GM12878 (cell line): ENCODE measurements around the gene ATP6V1G2. TPM values are rescaled to one million over a fixed set of nuclear protein-coding genes. Genes with fewer than 3 reads are reported as not detected.

Source experiments
- BHLHE40 ChIP-seq, 2 experiments: fragments of 450-650 bp in 1 of 2; IDR thresholded peaks; 2 replicates each; pipeline ENCODE4 v1.6.1; 2011 to 2017; ENCODE audit warnings: low read depth in 2 of 2, borderline replicate concordance in 1 of 2, improper control_type of control experiment in 1 of 2, low read length in 1 of 2, mild to moderate bottlenecking in 1 of 2
- CBX5 ChIP-seq: sonication (generic); IDR thresholded peaks from 2 replicates; pipeline ENCODE4 v1.6.1; 2016; ENCODE audit warnings: low read depth, moderate library complexity, mild to moderate bottlenecking, inconsistent platforms
- CTCF ChIP-seq, 3 experiments: IDR thresholded peaks in 2 of 3; conservative IDR thresholded peaks in 1 of 3; 2 replicates each; pipeline ENCODE4 v1.5.1; 2011; ENCODE audit warnings: low read depth in 3 of 3, low read length in 3 of 3, mild to moderate bottlenecking in 3 of 3, control low read depth in 2 of 3, moderate library complexity in 2 of 3, inconsistent platforms in 1 of 3, mixed read lengths in 1 of 3; ENCODE audit not compliant: control insufficient read depth in 2 of 3, insufficient read depth in 1 of 3; ENCODE audit errors: extremely low read depth in 1 of 3
- HCFC1 ChIP-seq: fragments of 150-350 bp; IDR thresholded peaks from 2 replicates; pipeline ENCODE4 v1.6.1; 2014; ENCODE audit warnings: low read length
- HDGF ChIP-seq: fragments of 450-650 bp; IDR thresholded peaks from 2 replicates; pipeline ENCODE4 v1.6.1; 2016; ENCODE audit warnings: antibody characterized with exemption
- IRF3 ChIP-seq: fragments of 450-650 bp; IDR thresholded peaks from 2 replicates; pipeline ENCODE4 v1.6.1; 2014; ENCODE audit warnings: mild to moderate bottlenecking
- MEF2B ChIP-seq: fragments of 450-650 bp; IDR thresholded peaks from 2 replicates; pipeline ENCODE4 v1.6.1; 2018; ENCODE audit warnings: mild to moderate bottlenecking, moderate library complexity; ENCODE audit not compliant: partially characterized antibody, poor library complexity, severe bottlenecking
- PAX5 ChIP-seq: IDR thresholded peaks from 2 replicates; pipeline ENCODE4 v1.6.1; 2011; ENCODE audit warnings: low read depth, low read length, borderline replicate concordance
- POLR2AphosphoS2 ChIP-seq: IDR thresholded peaks from 2 replicates; pipeline ENCODE4 v1.6.1; 2011; ENCODE audit warnings: low read depth, mild to moderate bottlenecking, low read length, improper control_type of control experiment, moderate library complexity
- SMC3 ChIP-seq: IDR thresholded peaks from 2 replicates; pipeline ENCODE4 v1.6.1; 2011; ENCODE audit warnings: low read length, improper control_type of control experiment, borderline replicate concordance
- SUPT20H ChIP-seq: IDR thresholded peaks from 2 replicates; pipeline ENCODE4 v1.6.1; 2011; ENCODE audit warnings: low read depth, mild to moderate bottlenecking, low read length, moderate library complexity, borderline replicate concordance; ENCODE audit not compliant: control insufficient read depth
- TBL1XR1 ChIP-seq: IDR thresholded peaks from 2 replicates; pipeline ENCODE4 v1.6.1; 2012; ENCODE audit warnings: low read depth, low read length, improper control_type of control experiment
- TCF7 ChIP-seq: IDR thresholded peaks from 2 replicates; pipeline ENCODE4 v1.6.1; 2014; ENCODE audit warnings: antibody characterized with exemption, borderline replicate concordance
- ZNF217 ChIP-seq: fragments of 450-650 bp; IDR thresholded peaks from 2 replicates; pipeline ENCODE4 v1.6.1; 2017; ENCODE audit warnings: antibody characterized with exemption, mild to moderate bottlenecking
- ZNF274 ChIP-seq: IDR thresholded peaks from one replicate; pipeline ENCODE4 v1.8.0; 2011; ENCODE audit not compliant: insufficient read length, insufficient read depth
- polyA plus RNA-seq, 11 experiments: library from polyadenylated mRNA; depleted of rRNA in 4 of 11; unstranded in 6 of 11; stranded (reverse) in 5 of 11; fragments of >200 nt; fragmentation: Nextera tagmentation in 4 of 11; fragmentation: Illumina TruSeq in 1 of 11; extraction: Ambion mirVana in 4 of 11; extraction: Trizol in 1 of 11; gene quantifications; 1 replicate in 1 of 11; 2 replicates in 10 of 11; pipeline versions ENCODE4 v1.2.1 to v1.2.3, GENCODE V29; 2011 to 2016; ENCODE audit warnings: inconsistent platforms in 2 of 11, missing spikeins in 2 of 11, low read depth in 1 of 11
- total RNA-seq, 4 experiments: library from RNA; depleted of rRNA in 3 of 4; stranded (reverse); fragments of >200 nt in 3 of 4; fragmentation: Illumina TruSeq in 1 of 4; extraction: Trizol in 1 of 4; gene quantifications; 2 replicates each; pipeline versions ENCODE4 v1.2.1 to v1.2.3, GENCODE V29; 2013 to 2021
- TF ChIP-seq, protein P1 (sequence below): fragments of 450-650 bp; formaldehyde crosslinking; IDR thresholded peaks from 2 replicates; pipeline ENCODE4 v1.5.0; 2022; ENCODE audit warnings: mild to moderate bottlenecking, missing genetic modification characterization
- TF ChIP-seq, protein P2 (sequence below): IDR thresholded peaks from 2 replicates; pipeline ENCODE4 v1.6.1; 2012; ENCODE audit warnings: low read depth, low read length, improper control_type of control experiment
- TF ChIP-seq, protein P3 (sequence below): fragments of 450-650 bp; IDR thresholded peaks from 2 replicates; pipeline ENCODE4 v1.6.1; 2017; ENCODE audit warnings: mild to moderate bottlenecking, moderate library complexity

Gene ATP6V1G2
- total and polyA plus RNA-seq, 10 of the 15 experiments (the other 5 are each of a cell fraction or from before 2014, with no cell fraction given) = 0.45 to 8.9 (median 2.8) TPM

DNA sequence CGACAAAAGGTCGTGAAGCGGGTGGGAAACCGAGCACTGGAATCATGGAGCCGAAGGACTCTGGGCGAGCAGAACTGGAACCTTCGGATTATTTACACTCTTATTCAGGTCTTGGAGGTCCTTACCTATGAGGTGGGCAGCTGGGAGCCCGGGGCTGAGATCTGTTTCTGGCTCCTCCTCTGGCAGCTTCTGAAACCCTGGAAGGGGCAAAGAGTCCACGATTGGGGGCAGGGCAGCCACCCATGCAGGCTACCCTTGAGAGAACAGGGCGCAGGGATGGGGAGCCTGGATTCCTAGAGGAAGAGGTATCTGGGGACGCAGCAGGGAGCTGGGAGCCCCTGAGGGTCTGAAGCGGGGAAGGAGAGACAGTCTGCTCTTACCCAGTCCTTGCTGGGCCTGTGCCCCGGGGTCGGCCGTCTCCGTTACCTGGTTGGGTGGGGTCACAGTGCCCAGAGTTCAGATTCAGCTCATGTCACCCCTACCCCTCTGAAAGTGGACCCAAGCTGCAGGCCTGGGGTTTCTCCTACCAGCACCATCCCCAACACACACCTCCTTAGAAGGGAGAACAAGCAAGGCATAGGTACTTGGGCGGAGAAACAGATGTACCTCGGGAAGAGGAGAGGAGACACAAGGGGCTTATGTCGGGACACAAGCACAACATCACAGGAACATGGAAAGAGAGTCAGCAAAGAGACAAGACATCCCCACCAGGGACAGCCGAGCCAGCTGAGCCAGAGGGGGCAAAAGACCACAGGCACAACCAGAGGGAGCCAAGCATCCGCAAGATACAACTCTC is 35.2 kb upstream of the ATP6V1G2 start (continued):
- TF ChIP-seq, protein P1, sequence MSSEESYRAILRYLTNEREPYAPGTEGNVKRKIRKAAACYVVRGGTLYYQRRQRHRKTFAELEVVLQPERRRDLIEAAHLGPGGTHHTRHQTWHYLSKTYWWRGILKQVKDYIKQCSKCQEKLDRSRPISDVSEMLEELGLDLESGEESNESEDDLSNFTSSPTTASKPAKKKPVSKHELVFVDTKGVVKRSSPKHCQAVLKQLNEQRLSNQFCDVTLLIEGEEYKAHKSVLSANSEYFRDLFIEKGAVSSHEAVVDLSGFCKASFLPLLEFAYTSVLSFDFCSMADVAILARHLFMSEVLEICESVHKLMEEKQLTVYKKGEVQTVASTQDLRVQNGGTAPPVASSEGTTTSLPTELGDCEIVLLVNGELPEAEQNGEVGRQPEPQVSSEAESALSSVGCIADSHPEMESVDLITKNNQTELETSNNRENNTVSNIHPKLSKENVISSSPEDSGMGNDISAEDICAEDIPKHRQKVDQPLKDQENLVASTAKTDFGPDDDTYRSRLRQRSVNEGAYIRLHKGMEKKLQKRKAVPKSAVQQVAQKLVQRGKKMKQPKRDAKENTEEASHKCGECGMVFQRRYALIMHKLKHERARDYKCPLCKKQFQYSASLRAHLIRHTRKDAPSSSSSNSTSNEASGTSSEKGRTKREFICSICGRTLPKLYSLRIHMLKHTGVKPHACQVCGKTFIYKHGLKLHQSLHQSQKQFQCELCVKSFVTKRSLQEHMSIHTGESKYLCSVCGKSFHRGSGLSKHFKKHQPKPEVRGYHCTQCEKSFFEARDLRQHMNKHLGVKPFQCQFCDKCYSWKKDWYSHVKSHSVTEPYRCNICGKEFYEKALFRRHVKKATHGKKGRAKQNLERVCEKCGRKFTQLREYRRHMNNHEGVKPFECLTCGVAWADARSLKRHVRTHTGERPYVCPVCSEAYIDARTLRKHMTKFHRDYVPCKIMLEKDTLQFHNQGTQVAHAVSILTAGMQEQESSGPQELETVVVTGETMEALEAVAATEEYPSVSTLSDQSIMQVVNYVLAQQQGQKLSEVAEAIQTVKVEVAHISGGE = no peak
- TF ChIP-seq, protein P2, sequence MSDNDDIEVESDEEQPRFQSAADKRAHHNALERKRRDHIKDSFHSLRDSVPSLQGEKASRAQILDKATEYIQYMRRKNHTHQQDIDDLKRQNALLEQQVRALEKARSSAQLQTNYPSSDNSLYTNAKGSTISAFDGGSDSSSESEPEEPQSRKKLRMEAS = no peak
- TF ChIP-seq SUPT20H = no peak
- no peak for TF ChIP-seq IRF3
- no peak for TF ChIP-seq TBL1XR1
- no peak for TF ChIP-seq PAX5
- TF ChIP-seq HCFC1 = no peak
- no peak for TF ChIP-seq ZNF274
- no peak for TF ChIP-seq BHLHE40 (IDR thresholded peaks at IDR 0.05; ENCODE audit: borderline replicate concordance in 1 of 2, low read depth in 2 of 2, low read length in 1 of 2)
- peak; percentile 59; the same call in 1 of the 2 replicates for TF ChIP-seq HDGF
- TF ChIP-seq POLR2AphosphoS2 = 0 out of 2 replicates have a peak, but pooled peaks have one; percentile 13
- no peak for TF ChIP-seq SMC3
- TF ChIP-seq CBX5 = no peak
- no peak for TF ChIP-seq MEF2B
- peak in 1 of 3 experiments; percentile 16; a peak in 1 of 6 replicates for TF ChIP-seq CTCF (IDR thresholded peaks at IDR 0.05 in 2 of 3, conservative IDR thresholded peaks at IDR 0.05 in 1 of 3; ENCODE audit: control insufficient read depth in 2 of 3, extremely low read depth in 1 of 3, insufficient read depth in 1 of 3, low read depth in 3 of 3, low read length in 3 of 3)
- TF ChIP-seq ZNF217 = no peak
- TF ChIP-seq, protein P3, sequence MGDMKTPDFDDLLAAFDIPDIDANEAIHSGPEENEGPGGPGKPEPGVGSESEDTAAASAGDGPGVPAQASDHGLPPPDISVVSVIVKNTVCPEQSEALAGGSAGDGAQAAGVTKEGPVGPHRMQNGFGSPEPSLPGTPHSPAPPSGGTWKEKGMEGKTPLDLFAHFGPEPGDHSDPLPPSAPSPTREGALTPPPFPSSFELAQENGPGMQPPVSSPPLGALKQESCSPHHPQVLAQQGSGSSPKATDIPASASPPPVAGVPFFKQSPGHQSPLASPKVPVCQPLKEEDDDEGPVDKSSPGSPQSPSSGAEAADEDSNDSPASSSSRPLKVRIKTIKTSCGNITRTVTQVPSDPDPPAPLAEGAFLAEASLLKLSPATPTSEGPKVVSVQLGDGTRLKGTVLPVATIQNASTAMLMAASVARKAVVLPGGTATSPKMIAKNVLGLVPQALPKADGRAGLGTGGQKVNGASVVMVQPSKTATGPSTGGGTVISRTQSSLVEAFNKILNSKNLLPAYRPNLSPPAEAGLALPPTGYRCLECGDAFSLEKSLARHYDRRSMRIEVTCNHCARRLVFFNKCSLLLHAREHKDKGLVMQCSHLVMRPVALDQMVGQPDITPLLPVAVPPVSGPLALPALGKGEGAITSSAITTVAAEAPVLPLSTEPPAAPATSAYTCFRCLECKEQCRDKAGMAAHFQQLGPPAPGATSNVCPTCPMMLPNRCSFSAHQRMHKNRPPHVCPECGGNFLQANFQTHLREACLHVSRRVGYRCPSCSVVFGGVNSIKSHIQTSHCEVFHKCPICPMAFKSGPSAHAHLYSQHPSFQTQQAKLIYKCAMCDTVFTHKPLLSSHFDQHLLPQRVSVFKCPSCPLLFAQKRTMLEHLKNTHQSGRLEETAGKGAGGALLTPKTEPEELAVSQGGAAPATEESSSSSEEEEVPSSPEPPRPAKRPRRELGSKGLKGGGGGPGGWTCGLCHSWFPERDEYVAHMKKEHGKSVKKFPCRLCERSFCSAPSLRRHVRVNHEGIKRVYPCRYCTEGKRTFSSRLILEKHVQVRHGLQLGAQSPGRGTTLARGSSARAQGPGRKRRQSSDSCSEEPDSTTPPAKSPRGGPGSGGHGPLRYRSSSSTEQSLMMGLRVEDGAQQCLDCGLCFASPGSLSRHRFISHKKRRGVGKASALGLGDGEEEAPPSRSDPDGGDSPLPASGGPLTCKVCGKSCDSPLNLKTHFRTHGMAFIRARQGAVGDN = no peak
- TF ChIP-seq TCF7 = no peak
